SU-DHL-6 (cell line): ENCODE results near the gene SV2A.

Experiments
- H2AFZ ChIP-seq: fragments of 200-600 bp; sonication (generic); 2 replicates; pipeline ENCODE4 v1.6.1; 2014; ENCODE audit warnings: low read depth, mild to moderate bottlenecking, moderate library complexity, mixed read lengths, antibody characterized with exemption, low read length; ENCODE audit not compliant: severe bottlenecking
- H3F3A ChIP-seq: fragments of 200-600 bp; shearing (Covaris generic); 2 replicates; pipeline ENCODE4 v1.6.0; 2016; ENCODE audit warnings: antibody characterized with exemption, mild to moderate bottlenecking; ENCODE audit not compliant: insufficient read depth
- H3K27ac ChIP-seq: fragments of 200-600 bp; sonication (generic); 2 replicates; pipeline ENCODE4 v1.5.1; 2016; ENCODE audit warnings: low read depth, mild to moderate bottlenecking, low read length, moderate library complexity, mixed read lengths
- H3K27me3 ChIP-seq: fragments of 200-600 bp; sonication (generic), shearing (Covaris generic); 2 replicates; pipeline ENCODE4 v1.6.0; 2014; ENCODE audit warnings: mild to moderate bottlenecking, low read length
- H3K36me3 ChIP-seq: fragments of 200-600 bp; sonication (generic); 2 replicates; pipeline ENCODE4 v1.6.1; 2014; ENCODE audit warnings: mild to moderate bottlenecking, low read length, mixed read lengths
- H3K4me2 ChIP-seq: fragments of 300-600, 200-600 bp; shearing (Covaris generic), sonication (generic); 2 replicates; pipeline ENCODE4 v1.6.0; 2014; ENCODE audit warnings: low read length, low read depth, mild to moderate bottlenecking; ENCODE audit not compliant: poor library complexity, severe bottlenecking
- H3K4me3 ChIP-seq: fragments of 200-600 bp; sonication (generic); 2 replicates; pipeline ENCODE4 v1.5.1; 2014; ENCODE audit warnings: antibody characterized with exemption, low read length, mild to moderate bottlenecking, mixed read lengths; ENCODE audit not compliant: insufficient read depth, poor library complexity, severe bottlenecking
- H3K79me2 ChIP-seq: fragments of 200-600 bp; sonication (generic); 2 replicates; pipeline ENCODE4 v1.6.1; 2014; ENCODE audit warnings: mild to moderate bottlenecking, low read length, moderate library complexity; ENCODE audit not compliant: insufficient read depth
- H3K9ac ChIP-seq: fragments of 200-600 bp; sonication (generic); 2 replicates; pipeline ENCODE4 v1.7.0; 2014; ENCODE audit warnings: mild to moderate bottlenecking, low read length
- H3K9me2 ChIP-seq: fragments of 200-600 bp; sonication (generic); replicated peaks from 2 replicates; pipeline ENCODE4 v1.6.1; 2014; ENCODE audit warnings: low read length; ENCODE audit not compliant: insufficient read depth
- H3K9me3 ChIP-seq: fragments of 200-600 bp; sonication (generic); 2 replicates; pipeline ENCODE4 v1.6.1; 2014; ENCODE audit warnings: low read length, mixed read lengths; ENCODE audit not compliant: insufficient read depth
- H4K20me1 ChIP-seq: fragments of 200-600 bp; sonication (generic); 2 replicates; pipeline ENCODE4 v1.6.1; 2014; ENCODE audit warnings: low read depth, mild to moderate bottlenecking, antibody characterized with exemption, low read length, moderate library complexity, mixed read lengths
- CTCF ChIP-seq: fragments of 200-600 bp; sonication (generic); IDR thresholded peaks from one replicate; pipeline ENCODE4 v1.5.1; 2017; ENCODE audit warnings: antibody characterized with exemption, mild to moderate bottlenecking, low read length, moderate library complexity; ENCODE audit not compliant: insufficient read depth, poor library complexity, severe bottlenecking
- EZH2phosphoT487 ChIP-seq: fragments of 200-600 bp; sonication (generic), shearing (Covaris generic); conservative IDR thresholded peaks from 2 replicates; pipeline ENCODE4 v1.6.1; 2018; ENCODE audit warnings: mild to moderate bottlenecking, antibody characterized with exemption, low read length, moderate library complexity, mixed read lengths

The SV2A gene

GRCh38 chr1:149914545-149914944, 3.1 kb downstream of the SV2A start:
- Histone ChIP-seq H3K9me2 (no peaks in the 10 kb centered on the region), H3K9me3 (no peaks in the 10 kb centered on the region), H3K4me3 (no peak overlapping the region), H3F3A (no peaks in the 10 kb centered on the region), H3K36me3 (no peaks in the 10 kb centered on the region), H3K9ac (no peak overlapping the region), H3K4me2 (no peak overlapping the region), H3K27ac (no peak overlapping the region), H4K20me1 (no peaks in the 10 kb centered on the region), H3K79me2 (no peaks in the 10 kb centered on the region), H2AFZ (no peak overlapping the region), H3K27me3 (no peaks in the 10 kb centered on the region)
- TF ChIP-seq EZH2phosphoT487 (no peak), CTCF (no peak)

- H3K4me2 ChIP-seq, result no peak overlapping the region
- no peak overlapping the region for H3K9ac ChIP-seq
- no peaks in the 10 kb centered on the region for H3F3A ChIP-seq
- H3K9me3 ChIP-seq, result no peaks in the 10 kb centered on the region
- no peak overlapping the region for H2AFZ ChIP-seq
- no peak overlapping the region for H3K27ac ChIP-seq
- H3K27me3 ChIP-seq, result no peaks in the 10 kb centered on the region
- no peaks in the 10 kb centered on the region for H3K36me3 ChIP-seq
- H3K79me2 ChIP-seq, result no peaks in the 10 kb centered on the region
- no peaks in the 10 kb centered on the region for H3K9me2 ChIP-seq
- H3K4me3 ChIP-seq, result no peak overlapping the region
- H4K20me1 ChIP-seq, result no peaks in the 10 kb centered on the region
- TF ChIP-seq CTCF (no peak), EZH2phosphoT487 (no peak)
Measured at GRCh38 chr1:149906570-149907075, 11.0 kb downstream of the SV2A start.

- no peak overlapping the region for H3K4me2 ChIP-seq
- H2AFZ ChIP-seq, result no peak overlapping the region
- no peaks in the 10 kb centered on the region for H3K9me2 ChIP-seq
- H3K27ac ChIP-seq, result no peak overlapping the region
- H4K20me1 ChIP-seq, result no peaks in the 10 kb centered on the region
- no peak for TF ChIP-seq EZH2phosphoT487
- no peak for TF ChIP-seq CTCF
- no peaks in the 10 kb centered on the region for H3K9me3 ChIP-seq
- no peaks in the 10 kb centered on the region for H3K79me2 ChIP-seq
- no peaks in the 10 kb centered on the region for H3F3A ChIP-seq
- H3K36me3 ChIP-seq, result no peaks in the 10 kb centered on the region
- H3K27me3 ChIP-seq, result no peaks in the 10 kb centered on the region
- no peak overlapping the region for H3K4me3 ChIP-seq
- H3K9ac ChIP-seq, result no peak overlapping the region
Measured at GRCh38 chr1:149903836-149904491, 13.7 kb downstream of the SV2A start.
